ENCODE measurements around the gene HELZ2.
A peak's percentile ranks its signal among the peaks of the same experiment; 100 is the strongest.

HELZ2 gene

GRCh38 chr20:63549679-63550282 lies 24.3 kb downstream of the HELZ2 start:
- DNase-seq: no peak

DNA sequence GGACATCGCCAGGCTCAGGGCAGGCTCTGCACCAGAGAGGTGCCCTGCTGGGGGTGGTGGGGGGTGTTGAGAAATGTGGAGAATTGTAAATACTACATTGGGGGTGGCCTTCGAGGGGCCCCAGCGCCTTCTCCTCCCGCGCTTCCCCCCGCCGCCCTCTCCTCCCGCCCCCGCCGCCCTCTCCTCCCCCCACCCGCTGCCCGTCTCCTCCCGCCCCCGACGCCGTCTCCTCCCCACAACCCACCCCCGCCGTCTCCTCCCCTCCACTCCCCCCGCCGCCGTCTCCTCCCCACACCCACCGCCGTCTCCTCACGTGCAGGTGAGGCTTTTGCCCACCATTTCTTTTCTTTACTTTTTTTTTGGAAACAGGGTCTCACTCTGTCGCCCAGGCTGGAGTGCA lies 25.0 kb downstream of the HELZ2 start:
- no peak for DNase-seq

- DNase-seq: no peak
These were observed 25.5 kb downstream of the HELZ2 start for GRCh38 chr20:63548542-63548941.

DNA sequence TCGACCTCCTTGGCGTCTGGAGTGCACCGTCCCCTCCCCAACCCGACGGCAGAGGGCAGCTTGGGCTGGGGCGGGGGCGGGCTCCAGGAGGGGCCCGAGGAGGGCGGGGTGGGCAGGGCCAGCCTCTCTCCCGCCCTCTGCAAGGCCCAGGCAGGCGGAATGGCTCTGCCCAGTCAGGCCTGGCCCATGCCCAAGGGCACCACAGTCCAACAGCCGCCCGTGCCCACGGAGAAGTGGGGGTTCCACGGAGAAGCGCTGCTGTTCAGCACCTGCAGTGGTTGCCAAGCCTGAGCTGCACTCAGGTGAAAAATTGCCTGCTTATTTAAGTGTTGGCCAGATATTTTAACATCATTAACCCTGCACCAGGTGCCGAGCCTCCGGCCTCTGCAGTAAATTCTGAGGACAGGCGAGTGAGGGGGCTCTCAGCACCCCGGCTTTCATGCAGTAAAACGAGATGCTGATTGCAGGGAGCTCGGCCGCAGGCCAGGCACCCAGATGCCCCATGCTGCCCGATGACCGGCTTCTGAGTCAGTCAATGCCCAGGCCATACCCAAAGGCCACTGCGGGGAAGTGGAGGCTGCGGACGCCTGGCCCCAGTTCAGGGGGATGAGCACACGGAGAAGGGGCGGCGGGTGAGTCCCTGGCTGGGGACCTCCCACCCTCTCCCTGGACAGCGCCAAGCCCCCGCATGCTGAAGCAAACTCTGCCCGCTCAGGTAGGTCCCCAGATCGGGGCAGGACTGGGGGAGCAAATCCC lies 26.1 kb downstream of the HELZ2 start, which contains the start of gene SRMS:
TSS of gene SRMS (minus strand) at position 25 of the 756 bp plus-strand sequence. CDS start 286 bp downstream, outside the sequence.
- no peak for DNase-seq

DNA sequence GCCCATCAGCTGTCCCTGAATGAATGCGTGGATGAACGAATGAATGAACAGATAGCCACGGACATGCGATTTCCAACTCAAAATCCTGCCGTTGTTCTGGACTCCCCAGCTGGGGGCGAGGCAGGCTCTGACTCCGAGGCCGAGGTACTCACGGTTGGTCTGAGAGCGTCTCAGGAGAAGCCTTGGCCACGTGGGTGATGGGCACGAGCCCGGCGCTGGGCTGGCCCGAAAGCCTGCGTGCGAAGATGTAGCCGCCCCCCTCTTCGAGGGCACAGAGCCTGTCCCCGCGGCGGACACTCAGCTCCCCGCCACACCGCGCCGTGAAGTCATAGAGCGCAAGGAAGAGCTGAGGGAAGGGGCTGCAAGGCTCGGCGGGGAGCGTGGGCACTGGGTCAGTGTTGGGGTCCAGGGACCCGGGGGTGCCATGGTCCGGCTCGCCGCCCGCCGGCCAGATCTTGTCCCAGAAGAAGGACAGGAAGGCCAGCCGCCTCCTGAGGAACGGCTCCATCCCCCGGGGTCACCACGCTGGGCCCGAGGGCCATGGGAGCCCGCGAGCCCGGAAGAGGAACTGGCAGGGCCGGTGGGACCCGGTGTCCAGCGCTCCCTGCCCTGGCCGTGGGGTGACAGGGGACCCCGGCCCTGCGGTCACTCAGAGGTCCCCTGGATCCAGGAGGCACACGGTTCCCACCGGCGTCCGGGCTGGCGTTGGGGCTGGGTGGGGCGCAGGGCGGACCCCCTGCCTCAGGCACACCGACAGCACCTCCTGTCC lies 26.9 kb downstream of the HELZ2 start:
- DNase-seq: no peak

DNA sequence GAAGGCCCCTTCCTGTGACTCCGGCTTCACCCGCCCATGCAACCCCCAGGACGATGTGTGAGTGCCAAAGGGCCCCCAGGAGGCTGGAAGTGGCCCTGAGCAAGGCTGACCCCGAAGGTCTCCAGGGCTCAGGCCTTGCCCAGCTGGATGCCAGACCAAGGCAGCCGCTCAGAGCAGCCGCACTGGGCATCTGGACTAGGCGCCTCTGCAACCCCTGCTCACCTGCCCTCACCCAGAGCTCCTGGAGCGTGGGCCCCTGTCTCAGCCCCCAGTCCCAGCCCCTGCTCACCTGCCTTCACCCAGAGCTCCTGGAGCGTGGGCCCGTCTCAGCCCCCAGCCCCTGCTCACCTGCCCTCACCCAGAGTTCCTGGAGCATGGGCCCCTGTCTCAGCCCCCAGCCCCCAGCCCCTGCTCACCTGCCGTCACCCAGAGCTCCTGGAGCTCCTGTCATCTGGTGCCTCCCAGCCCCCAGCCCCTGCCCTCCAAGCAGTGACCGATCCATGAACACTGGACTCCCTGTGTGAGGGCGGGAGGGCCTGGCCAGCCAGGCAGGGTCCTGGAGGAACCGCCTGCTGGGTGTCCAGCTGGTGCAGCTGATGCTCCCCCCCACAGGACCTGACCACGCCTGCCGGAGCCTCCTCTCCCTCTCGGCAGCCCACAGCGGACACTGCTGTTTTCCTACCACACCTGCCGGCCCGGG lies 27.6 kb downstream of the HELZ2 start:
- DNase-seq: no peak

- DNase-seq: no peak
These were observed 28.2 kb downstream of the HELZ2 start for GRCh38 chr20:63545814-63546213.

GRCh38 chr20:63544958-63545516 lies 29.0 kb downstream of the HELZ2 start:
- DNase-seq: no peak

- no peak for DNase-seq
These were observed 29.6 kb downstream of the HELZ2 start for GRCh38 chr20:63544241-63544957.

DNA sequence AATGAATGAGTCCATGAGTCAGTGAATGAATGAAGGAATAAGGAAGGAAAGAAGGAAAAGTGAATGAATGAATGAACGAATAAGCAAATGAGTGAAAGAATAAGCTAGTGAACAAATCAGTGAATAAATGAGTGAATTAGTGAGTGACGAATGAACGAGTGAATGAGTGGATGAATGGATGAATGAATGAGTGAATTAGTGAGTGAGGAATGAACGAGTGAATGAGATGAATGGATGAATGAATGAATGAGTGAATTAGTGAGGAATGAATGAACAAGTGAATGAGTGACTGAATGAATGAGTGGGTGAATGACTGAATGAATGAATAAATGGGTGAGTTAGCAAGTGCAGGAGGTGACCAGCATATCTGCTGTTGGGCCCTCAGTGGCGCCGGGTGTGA lies 30.3 kb downstream of the HELZ2 start:
- no peak for DNase-seq

GRCh38 chr20:63543131-63543530 lies 30.9 kb downstream of the HELZ2 start:
- no peak for DNase-seq

DNA sequence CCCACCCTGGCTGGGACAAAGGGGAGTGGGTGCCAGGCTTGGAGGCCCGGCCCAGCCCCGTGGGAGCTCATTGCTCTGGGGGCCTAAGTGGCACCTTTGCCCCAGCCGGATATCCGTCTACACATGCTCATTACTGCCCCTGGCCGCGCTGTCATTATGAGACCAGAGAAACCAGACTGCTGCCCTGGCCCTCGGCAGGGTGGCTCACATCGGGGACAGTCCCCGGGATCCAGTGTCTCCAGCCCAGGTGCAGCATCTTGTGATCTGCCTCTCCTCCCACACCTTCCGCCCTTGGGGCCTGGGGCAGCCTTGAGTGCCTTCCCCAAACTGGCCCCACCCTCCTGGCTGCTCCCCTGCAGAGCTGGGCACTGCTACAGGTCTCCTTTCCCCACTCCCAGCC lies 31.3 kb downstream of the HELZ2 start:
- DNase-seq: no peak

GRCh38 chr20:63542031-63542559 lies 31.9 kb downstream of the HELZ2 start:
- DNase-seq: no peak

- DNase-seq: no peak
These were observed 32.7 kb downstream of the HELZ2 start for GRCh38 chr20:63541371-63541770.

GRCh38 chr20:63540417-63541186 lies 33.4 kb downstream of the HELZ2 start:
- peak in 1 of 2 donors; percentile 5 for DNase-seq

- DNase-seq: no peak
These were observed 34.3 kb downstream of the HELZ2 start for GRCh38 chr20:63539441-63540370.

DNA sequence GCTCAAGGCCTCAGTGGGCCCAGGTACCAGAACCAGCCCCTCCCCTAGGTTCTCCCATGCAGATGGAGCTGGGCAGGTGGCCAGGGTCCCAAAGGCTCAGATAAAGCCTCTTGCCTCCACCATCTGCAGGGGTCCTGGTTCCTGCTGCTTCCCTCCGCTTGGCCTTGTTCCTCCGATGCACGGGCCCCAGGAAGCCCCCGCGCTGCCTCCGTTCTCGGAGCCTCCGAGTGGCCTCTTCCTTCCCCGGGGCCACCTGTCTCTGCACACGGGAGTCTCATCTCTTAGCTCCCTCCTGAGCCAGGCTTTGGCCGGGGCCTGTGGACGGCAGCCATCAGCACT lies 35.0 kb downstream of the HELZ2 start:
- no peak for DNase-seq

- peak; percentile 16 to 31 for DNase-seq
These were observed 35.6 kb downstream of the HELZ2 start for GRCh38 chr20:63538204-63539091.
